Endothelial cell of umbilical vein (primary cell): ENCODE measurements around the gene CCDC92B.

Experiments used
- CTCF ChIP-seq, 2 donors: IDR thresholded peaks; 1 replicate in 1 of 2; 2 replicates in 1 of 2; pipeline ENCODE4 v1.5.1; 2011; ENCODE audit warnings: low read length in 2 of 2, mild to moderate bottlenecking in 2 of 2, moderate library complexity in 2 of 2, control low read depth in 1 of 2, inconsistent platforms in 1 of 2, low read depth in 1 of 2; ENCODE audit not compliant: insufficient read depth in 1 of 2; ENCODE audit errors: extremely low read depth in 1 of 2
- EZH2 ChIP-seq: IDR thresholded peaks from 2 replicates; pipeline ENCODE4 v1.6.1; 2012; ENCODE audit warnings: borderline replicate concordance, low read depth, mild to moderate bottlenecking, moderate library complexity, low read length, inconsistent platforms; ENCODE audit not compliant: severe bottlenecking
- FOS ChIP-seq: IDR thresholded peaks from 2 replicates; pipeline ENCODE4 v1.6.1; 2011; ENCODE audit warnings: mild to moderate bottlenecking, low read length, moderate library complexity, borderline replicate concordance; ENCODE audit not compliant: insufficient read depth
- GATA2 ChIP-seq: IDR thresholded peaks from 2 replicates; pipeline ENCODE4 v1.7.0; 2011; ENCODE audit warnings: low read depth, mild to moderate bottlenecking, moderate library complexity, mixed read lengths, low read length; ENCODE audit not compliant: insufficient read length, insufficient read depth
- JUN ChIP-seq: IDR thresholded peaks from 2 replicates; pipeline ENCODE4 v1.6.1; 2011; ENCODE audit warnings: borderline replicate concordance, low read depth; ENCODE audit not compliant: insufficient read length, insufficient read depth
- MAX ChIP-seq: IDR thresholded peaks from 2 replicates; pipeline ENCODE4 v1.6.1; 2011; ENCODE audit not compliant: insufficient read depth, insufficient read length
- MYC ChIP-seq: IDR thresholded peaks from one replicate; pipeline ENCODE4 v1.6.1; 2011; ENCODE audit warnings: mild to moderate bottlenecking, low read depth, low read length
- POLR2A ChIP-seq: IDR thresholded peaks from 2 replicates; pipeline ENCODE4 v1.6.1; 2012; ENCODE audit warnings: low read depth, mild to moderate bottlenecking, control low read depth, low read length
- POLR2AphosphoS5 ChIP-seq: IDR thresholded peaks from 2 replicates; pipeline ENCODE4 v1.6.1; 2012; ENCODE audit warnings: low read depth, mild to moderate bottlenecking, control low read depth, low read length, moderate library complexity; ENCODE audit not compliant: insufficient read depth

GRCh38 chr17:2708585-2709182 is 40.8 kb downstream of the CCDC92B start:
- TF ChIP-seq FOS (no peak), CTCF (IDR thresholded peaks at IDR 0.05; ENCODE audit: extremely low read depth in 1 of 2, insufficient read depth in 1 of 2, low read depth in 1 of 2, low read length in 2 of 2) (no peak), POLR2A (no peak), POLR2AphosphoS5 (no peak), MAX (no peak), GATA2 (no peak), EZH2 (no peak), MYC (no peak), JUN (no peak)
